PC-3 (cell line): ENCODE results near the gene MAST3. TPM values are rescaled to one million over a fixed set of nuclear protein-coding genes. Genes with fewer than 3 reads are reported as not detected.

Source experiments
- ATAC-seq: fragments of 200-7000 bp; cut with Tn5 transposase; 2 replicates; pipeline ENCODE4 v1.9.1; 2020; ENCODE audit warnings: mild to moderate bottlenecking, moderate library complexity
- BruUV-seq: library from RNA; stranded (reverse); fragments of 400-500 nt; replicated peaks from 2 replicates; lab custom pipeline; 2021; lab: Mats Ljungman, UMichigan
- CTCF ChIA-PET: fragments of 300-600 bp; sonication (Branson Sonifier 250); formaldehyde crosslinking; loops from one replicate; lab custom pipeline; 2022; ENCODE audit warnings: antibody characterized with exemption; lab: Charles Lee
- POLR2A ChIA-PET: fragments of 300-600 bp; sonication (Branson Sonifier 250); formaldehyde crosslinking; loops from one replicate; lab custom pipeline; 2022; ENCODE audit warnings: antibody characterized with exemption; ENCODE audit not compliant: unreplicated experiment; lab: Charles Lee
- DNase-seq: peaks from one replicate; pipeline ENCODE4 v3.0.0-alpha.2; 2015
- H2AFZ ChIP-seq: fragments of 300-600 bp; sonication (generic); 2 replicates; pipeline ENCODE4 v1.6.0; 2016; ENCODE audit warnings: antibody characterized with exemption, low read length
- H3F3A ChIP-seq: fragments of 300-600 bp; sonication (generic); one replicate; pipeline ENCODE4 v1.6.0; 2017; ENCODE audit warnings: antibody characterized with exemption, low read length, control low read depth, mild to moderate bottlenecking; ENCODE audit not compliant: unreplicated experiment
- H3K27ac ChIP-seq: fragments of 300-600 bp; sonication (generic); 2 replicates; pipeline ENCODE4 v1.5.1; 2016; ENCODE audit warnings: mild to moderate bottlenecking, low read length
- H3K27me3 ChIP-seq: fragments of 300-600 bp; sonication (generic); 2 replicates; pipeline ENCODE4 v1.6.1; 2016; ENCODE audit warnings: low read length, mixed read lengths
- H3K36me3 ChIP-seq: fragments of 300-600 bp; sonication (generic); 2 replicates; pipeline ENCODE4 v1.6.1; 2016; ENCODE audit warnings: low read depth, mixed run types, low read length, mixed read lengths
- H3K4me1 ChIP-seq: fragments of 300-600 bp; sonication (generic); 2 replicates; pipeline ENCODE4 v1.5.1; 2016; ENCODE audit warnings: low read length; ENCODE audit not compliant: insufficient read depth
- H3K4me2 ChIP-seq: fragments of 300-600 bp; sonication (generic); 2 replicates; pipeline ENCODE4 v1.6.0; 2016; ENCODE audit warnings: low read length
- H3K4me3 ChIP-seq: fragments of 300-600 bp; sonication (generic); 2 replicates; pipeline ENCODE4 v1.5.1; 2016; ENCODE audit warnings: mild to moderate bottlenecking, low read length, mixed read lengths
- H3K79me2 ChIP-seq: fragments of 300-600 bp; sonication (generic); 2 replicates; pipeline ENCODE4 v1.6.1; 2017; ENCODE audit warnings: low read length, mixed read lengths
- H3K9ac ChIP-seq: fragments of 300-600 bp; sonication (generic); 2 replicates; pipeline ENCODE4 v1.6.0; 2016; ENCODE audit warnings: mild to moderate bottlenecking, low read length
- H3K9me2 ChIP-seq: fragments of 300-600 bp; sonication (generic); replicated peaks from 2 replicates; pipeline ENCODE4 v1.6.1; 2016; ENCODE audit warnings: mixed run types, low read length, mixed read lengths
- H3K9me3 ChIP-seq: fragments of 300-600 bp; sonication (generic); 2 replicates; pipeline ENCODE4 v1.6.1; 2016; ENCODE audit warnings: low read length, mixed read lengths
- H4K20me1 ChIP-seq: fragments of 300-600 bp; sonication (generic); 2 replicates; pipeline ENCODE4 v1.6.1; 2016; ENCODE audit warnings: low read length, mixed read lengths
- CTCF ChIP-seq: fragments of 300-600 bp; sonication (generic); conservative IDR thresholded peaks from 2 replicates; pipeline ENCODE4 v1.5.1; 2017; ENCODE audit warnings: antibody characterized with exemption, low read depth, mild to moderate bottlenecking, low read length
- EZH2 ChIP-seq: fragments of 300-600 bp; sonication (generic); IDR thresholded peaks from one replicate; pipeline ENCODE4 v1.6.1; 2017; ENCODE audit warnings: antibody characterized with exemption, mild to moderate bottlenecking, low read length; ENCODE audit not compliant: unreplicated experiment
- EZH2phosphoT487 ChIP-seq: fragments of 300-600 bp; sonication (generic); IDR thresholded peaks from 2 replicates; pipeline ENCODE4 v1.6.1; 2018; ENCODE audit warnings: mild to moderate bottlenecking, antibody characterized with exemption, low read length, borderline replicate concordance
- intact Hi-C: fragments of 100-400 bp; cut with micrococcal nuclease; formaldehyde crosslinking; loops from 2 replicates; pipeline ENCODE4 v1.9.0; 2023
- total RNA-seq: library from RNA; depleted of rRNA; stranded (reverse); fragments of >200 nt; gene quantifications from 2 replicates; pipeline ENCODE4 v1.2.3, GENCODE V29; 2014

MAST3 gene
- total RNA-seq, 1 experiment from 2014 or later = 8.1 TPM

GRCh38 chr19:18152817-18153555 is 55.4 kb downstream of the MAST3 start, which contains the start of gene PIK3R2:
Gene PIK3R2 (plus strand): TSS chr19:18153163. CDS start chr19:18155880, 2,717 bp downstream.
- CTCF ChIA-PET = interaction anchor here (0.6 to 1.5 kb wide), 2 partner anchors 40 to 58 kb away, joined by 3 to 13 read pairs; no protein-coding TSS in a partner anchor

GRCh38 chr19:18153556-18154134 is 56.1 kb downstream of the MAST3 start:
- H3K4me2 ChIP-seq = peak overlapping the region; percentile 99
- ATAC-seq (no peak), DNase-seq (no peak)
- H4K20me1 ChIP-seq = no peaks in the 10 kb centered on the region; the same call in 1 of the 2 replicates
- H3K9me3 ChIP-seq = no peaks in the 10 kb centered on the region
- BruUV-seq = no TSS peak
- TF ChIP-seq CTCF = no peak
- H3F3A ChIP-seq = no peaks in the 10 kb centered on the region
- 0 out of 2 replicates have a peak, but pooled peaks cover 5% of the 10 kb centered on the region for H3K36me3 ChIP-seq
- no peaks in the 10 kb centered on the region for H3K27me3 ChIP-seq
- ChIA-PET CTCF (no interaction called here), POLR2A (no interaction called here)
- no peaks in the 10 kb centered on the region for H3K9me2 ChIP-seq
- peaks cover 30% of the 10 kb centered on the region for H3K79me2 ChIP-seq
- H2AFZ ChIP-seq = peak overlapping the region; percentile 86
- H3K9ac ChIP-seq = peak overlapping the region; percentile 99
- peaks cover 18% of the 10 kb centered on the region for H3K4me1 ChIP-seq
- intact Hi-C loops = no loop called here
- H3K4me3 ChIP-seq = peak overlapping the region; percentile 80
- H3K27ac ChIP-seq = 0 out of 2 replicates have a peak overlapping the region, but pooled peaks have one; percentile 19

More at GRCh38 chr19:18152817-18153555, 55.4 kb downstream of the MAST3 start, which contains the start of gene PIK3R2:
- no TSS peak for BruUV-seq
- peaks cover 18% of the 10 kb centered on the region for H3K4me1 ChIP-seq
- no peak for TF ChIP-seq CTCF
- TF ChIP-seq EZH2phosphoT487 = no peak
- no peak for TF ChIP-seq EZH2
- 0 out of 2 replicates have a peak, but pooled peaks cover 5% of the 10 kb centered on the region for H3K36me3 ChIP-seq
- no peaks in the 10 kb centered on the region for H3K9me2 ChIP-seq
- peak within 1 kb of the TSS; percentile 80 for H3K4me3 ChIP-seq
- peak within 1 kb of the TSS; percentile 94 for H2AFZ ChIP-seq
- peak within 1 kb of the TSS; percentile 99 for H3K4me2 ChIP-seq
- ATAC-seq (peak; percentile 89), DNase-seq (peak; percentile 100)
- peak within 1 kb of the TSS; percentile 46 for H3K27ac ChIP-seq
- H3K27me3 ChIP-seq = no peaks in the 10 kb centered on the region
- peak within 1 kb of the TSS; percentile 99 for H3K9ac ChIP-seq
- no peaks in the 10 kb centered on the region for H3F3A ChIP-seq
- POLR2A ChIA-PET = no interaction called here
- no peaks in the 10 kb centered on the region; the same call in 1 of the 2 replicates for H4K20me1 ChIP-seq
- no peaks in the 10 kb centered on the region for H3K9me3 ChIP-seq
- intact Hi-C loops = loop anchor here (1.0 kb wide), 1 partner anchor 40 kb away; no protein-coding TSS in a partner anchor
- H3K79me2 ChIP-seq = peaks cover 30% of the 10 kb centered on the region
